Astrocyte (in vitro differentiated cells and primary cell): ENCODE measurements around the gene DUS1L. TPM values are rescaled to one million over a fixed set of nuclear protein-coding genes. Genes with fewer than 3 reads are reported as not detected.

Experiments
- DNase-seq: peaks from one replicate; pipeline ENCODE4 v3.0.0-alpha.2; 2010; ENCODE audit warnings: low read depth
- FAIRE-seq: peaks from 2 replicates; lab custom pipeline; 2011; peaks lifted over from hg19 to GRCh38; lab: Jason Lieb, UNC
- H2AFZ ChIP-seq: 2 replicates; pipeline ENCODE4 v1.6.0; 2012; ENCODE audit warnings: low read depth, low read length, inconsistent platforms
- H3K27ac ChIP-seq: 2 replicates; pipeline ENCODE4 v1.5.1; 2011; ENCODE audit warnings: low read depth, low read length, inconsistent platforms
- H3K27me3 ChIP-seq: 2 replicates; pipeline ENCODE4 v1.6.0; 2011; ENCODE audit warnings: low read length, inconsistent platforms; ENCODE audit not compliant: insufficient read depth
- H3K36me3 ChIP-seq: 2 replicates; pipeline ENCODE4 v1.5.1; 2011; ENCODE audit warnings: low read length, inconsistent platforms; ENCODE audit not compliant: insufficient read depth
- H3K4me1 ChIP-seq: 2 replicates; pipeline ENCODE4 v1.5.1; 2011; ENCODE audit warnings: low read length, inconsistent platforms; ENCODE audit not compliant: insufficient read depth
- H3K4me2 ChIP-seq: 2 replicates; pipeline ENCODE4 v1.6.0; 2012; ENCODE audit warnings: low read length, inconsistent platforms
- H3K4me3 ChIP-seq: 2 replicates; pipeline ENCODE4 v1.5.1; 2011; ENCODE audit warnings: low read depth, mild to moderate bottlenecking, low read length, inconsistent platforms; ENCODE audit not compliant: insufficient read depth
- H3K79me2 ChIP-seq: 2 replicates; pipeline ENCODE4 v1.6.0; 2012; ENCODE audit warnings: mild to moderate bottlenecking, low read length, inconsistent platforms; ENCODE audit not compliant: insufficient read depth
- H3K9ac ChIP-seq: 2 replicates; pipeline ENCODE4 v1.6.0; 2012; ENCODE audit warnings: mild to moderate bottlenecking, low read length, inconsistent platforms
- H3K9me3 ChIP-seq: 2 replicates; pipeline ENCODE4 v1.5.1; 2012; ENCODE audit warnings: low read depth, mild to moderate bottlenecking, low read length, inconsistent platforms; ENCODE audit not compliant: insufficient read depth
- H4K20me1 ChIP-seq: 2 replicates; pipeline ENCODE4 v1.6.0; 2012; ENCODE audit warnings: low read length, inconsistent platforms; ENCODE audit not compliant: insufficient read depth
- H3K27ac Mint-ChIP-seq: one replicate; pipeline ENCODE4 v1.8.0; 2021; ENCODE audit warnings: mild to moderate bottlenecking, mixed read lengths; ENCODE audit not compliant: unreplicated experiment
- H3K27me3 Mint-ChIP-seq: one replicate; pipeline ENCODE4 v1.8.0; 2021; ENCODE audit warnings: low read depth, mixed read lengths; ENCODE audit not compliant: unreplicated experiment
- H3K36me3 Mint-ChIP-seq: one replicate; pipeline ENCODE4 v1.8.0; 2021; ENCODE audit warnings: low read depth, mixed read lengths; ENCODE audit not compliant: unreplicated experiment
- H3K4me1 Mint-ChIP-seq: one replicate; pipeline ENCODE4 v1.8.0; 2021; ENCODE audit warnings: low read depth, mixed read lengths; ENCODE audit not compliant: unreplicated experiment
- H3K4me3 Mint-ChIP-seq: one replicate; pipeline ENCODE4 v1.8.0; 2021; ENCODE audit warnings: mild to moderate bottlenecking, moderate library complexity, mixed read lengths; ENCODE audit not compliant: unreplicated experiment
- H3K9me3 Mint-ChIP-seq: one replicate; pipeline ENCODE4 v1.8.0; 2021; ENCODE audit warnings: mild to moderate bottlenecking, mixed read lengths; ENCODE audit not compliant: unreplicated experiment
- EZH2 ChIP-seq: IDR thresholded peaks from 2 replicates; pipeline ENCODE4 v1.6.1; 2012; ENCODE audit warnings: mild to moderate bottlenecking, low read length, inconsistent platforms; ENCODE audit not compliant: insufficient read depth
- total RNA-seq: library from RNA; stranded (reverse); gene quantifications from 2 replicates; pipeline ENCODE4 v1.2.1, GENCODE V29; 2021
- TF ChIP-seq, protein P1 (sequence below): IDR thresholded peaks from 2 replicates; pipeline ENCODE4 v1.5.1; 2011; ENCODE audit warnings: low read depth, mild to moderate bottlenecking, inconsistent platforms, low read length, moderate library complexity; ENCODE audit not compliant: insufficient read depth

The DUS1L gene
- total RNA-seq, 1 donor from 2014 or later = 55.1 TPM

DNA sequence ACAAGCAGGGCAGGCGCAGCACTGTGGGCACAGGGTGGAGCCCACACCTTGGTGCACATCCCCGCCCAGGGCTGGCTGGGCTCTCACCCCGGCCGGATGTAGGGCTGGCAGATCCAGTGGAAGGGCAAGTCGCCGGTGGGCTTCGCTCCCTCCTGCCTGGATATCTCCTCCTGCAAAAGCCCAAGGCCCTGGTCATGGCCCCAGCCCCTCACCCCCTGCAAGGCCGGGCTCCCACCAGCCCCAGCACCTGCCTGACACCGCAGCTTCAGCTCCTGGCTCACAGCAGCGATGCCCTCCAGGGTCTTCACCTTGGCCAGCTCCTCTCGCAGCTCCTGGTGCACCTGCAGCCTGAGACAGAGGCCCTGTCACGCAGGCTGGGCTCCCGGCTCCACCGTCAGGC is 5.0 kb downstream of the DUS1L start:
- peaks cover 23% of the 10 kb centered on the region for H3K79me2 ChIP-seq
- FAIRE-seq (no peak), DNase-seq (no peak)
- no peak overlapping the region for H3K9ac ChIP-seq
- no peaks in the 10 kb centered on the region for H3K9me3 ChIP-seq
- no peak overlapping the region for H3K4me2 ChIP-seq
- peaks cover 54% of the 10 kb centered on the region for H4K20me1 ChIP-seq
- H2AFZ ChIP-seq = no peak overlapping the region
- H3K27ac ChIP-seq = no peak overlapping the region
- Mint-ChIP-seq H3K27ac (no peak overlapping the region), H3K9me3 (no peaks in the 10 kb centered on the region), H3K27me3 (no peaks in the 10 kb centered on the region), H3K4me3 (no peak overlapping the region), H3K36me3 (peaks cover 3% of the 10 kb centered on the region), H3K4me1 (no peaks in the 10 kb centered on the region)
- H3K27me3 ChIP-seq = no peaks in the 10 kb centered on the region
- H3K36me3 ChIP-seq = peaks cover 5% of the 10 kb centered on the region
- H3K4me3 ChIP-seq = no peak overlapping the region
- H3K4me1 ChIP-seq = peaks cover 7% of the 10 kb centered on the region
- TF ChIP-seq, protein P1, sequence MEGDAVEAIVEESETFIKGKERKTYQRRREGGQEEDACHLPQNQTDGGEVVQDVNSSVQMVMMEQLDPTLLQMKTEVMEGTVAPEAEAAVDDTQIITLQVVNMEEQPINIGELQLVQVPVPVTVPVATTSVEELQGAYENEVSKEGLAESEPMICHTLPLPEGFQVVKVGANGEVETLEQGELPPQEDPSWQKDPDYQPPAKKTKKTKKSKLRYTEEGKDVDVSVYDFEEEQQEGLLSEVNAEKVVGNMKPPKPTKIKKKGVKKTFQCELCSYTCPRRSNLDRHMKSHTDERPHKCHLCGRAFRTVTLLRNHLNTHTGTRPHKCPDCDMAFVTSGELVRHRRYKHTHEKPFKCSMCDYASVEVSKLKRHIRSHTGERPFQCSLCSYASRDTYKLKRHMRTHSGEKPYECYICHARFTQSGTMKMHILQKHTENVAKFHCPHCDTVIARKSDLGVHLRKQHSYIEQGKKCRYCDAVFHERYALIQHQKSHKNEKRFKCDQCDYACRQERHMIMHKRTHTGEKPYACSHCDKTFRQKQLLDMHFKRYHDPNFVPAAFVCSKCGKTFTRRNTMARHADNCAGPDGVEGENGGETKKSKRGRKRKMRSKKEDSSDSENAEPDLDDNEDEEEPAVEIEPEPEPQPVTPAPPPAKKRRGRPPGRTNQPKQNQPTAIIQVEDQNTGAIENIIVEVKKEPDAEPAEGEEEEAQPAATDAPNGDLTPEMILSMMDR = no peak
- no peak for TF ChIP-seq EZH2

DNA sequence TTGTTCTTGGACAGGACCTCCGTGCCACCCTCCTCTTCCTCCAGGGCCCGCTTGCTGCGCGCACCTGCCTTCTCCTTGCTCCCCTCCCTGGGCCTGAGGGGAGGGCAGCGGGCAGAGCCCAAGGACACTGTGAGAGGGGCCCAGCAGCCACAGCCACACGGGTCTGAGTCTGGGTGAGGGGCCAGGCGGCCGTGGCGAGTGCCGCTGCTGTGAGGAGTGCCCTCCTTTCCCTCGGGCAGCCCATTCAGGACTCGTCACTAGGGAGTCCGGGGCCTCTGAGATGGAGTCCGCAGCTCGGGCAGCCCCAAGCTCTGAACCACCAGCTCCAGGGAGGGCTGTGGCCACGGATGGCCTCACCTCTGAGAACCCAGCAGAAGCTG is 5.6 kb downstream of the DUS1L start:
- Histone ChIP-seq H3K4me3 (no peak overlapping the region), H3K79me2 (peaks cover 22% of the 10 kb centered on the region), H3K4me1 (peaks cover 4% of the 10 kb centered on the region), H3K4me2 (no peak overlapping the region), H4K20me1 (peaks cover 57% of the 10 kb centered on the region), H3K27me3 (no peaks in the 10 kb centered on the region), H3K27ac (no peak overlapping the region), H3K9me3 (no peaks in the 10 kb centered on the region), H2AFZ (no peak overlapping the region), H3K36me3 (peaks cover 5% of the 10 kb centered on the region), H3K9ac (no peak overlapping the region)
- FAIRE-seq (no peak), DNase-seq (no peak)
- Mint-ChIP-seq H3K36me3 (peaks cover 3% of the 10 kb centered on the region), H3K9me3 (no peaks in the 10 kb centered on the region), H3K27ac (no peak overlapping the region), H3K4me3 (no peak overlapping the region), H3K27me3 (no peaks in the 10 kb centered on the region), H3K4me1 (no peaks in the 10 kb centered on the region)
- no peak for TF ChIP-seq EZH2
- TF ChIP-seq, protein P1 = no peak

DNA sequence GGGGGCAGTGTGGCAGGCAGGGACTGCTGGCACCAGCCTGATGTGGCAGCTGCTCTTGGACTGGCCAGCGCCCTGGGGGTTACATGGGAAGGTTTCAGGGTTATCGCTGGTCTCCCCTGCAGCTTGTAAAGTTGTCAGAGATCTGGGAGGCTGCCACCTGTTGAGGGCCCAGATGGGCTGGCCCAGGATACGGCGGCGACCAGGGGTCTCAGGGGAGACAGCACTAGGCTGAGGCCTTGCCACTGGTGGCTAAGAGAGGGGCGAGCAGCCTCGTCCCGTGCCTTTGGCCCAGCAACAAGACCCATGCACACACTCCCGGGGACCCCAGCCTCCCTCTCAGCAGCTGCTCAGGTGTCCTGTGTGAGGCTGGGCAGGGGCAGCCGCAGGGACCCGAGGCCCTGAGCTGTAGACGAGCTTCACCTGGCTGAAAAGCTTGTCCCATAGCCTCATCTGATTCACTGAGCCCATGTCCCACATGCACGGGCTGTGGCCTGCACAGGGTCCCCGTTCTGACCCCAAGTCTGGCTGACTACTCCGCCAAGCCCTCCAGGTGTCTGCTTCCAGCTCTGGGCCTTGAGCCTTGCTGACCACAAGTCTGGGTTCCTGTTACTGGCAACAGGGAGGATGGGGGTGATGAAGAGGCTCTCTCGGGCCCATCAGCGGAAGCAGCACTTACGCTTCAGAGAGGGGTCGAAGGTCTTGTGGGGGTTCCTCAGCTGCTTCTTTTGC is 6.2 kb downstream of the DUS1L start:
- H3K36me3 ChIP-seq = peaks cover 5% of the 10 kb centered on the region
- H3K27me3 Mint-ChIP-seq = no peaks in the 10 kb centered on the region
- H3K27ac ChIP-seq = no peak overlapping the region
- no peaks in the 10 kb centered on the region for H3K27me3 ChIP-seq
- H3K4me1 ChIP-seq = no peaks in the 10 kb centered on the region
- peaks cover 3% of the 10 kb centered on the region for H3K36me3 Mint-ChIP-seq
- no peak overlapping the region for H2AFZ ChIP-seq
- no peak overlapping the region for H3K4me2 ChIP-seq
- no peaks in the 10 kb centered on the region for H3K9me3 Mint-ChIP-seq
- no peak for DNase-seq
- no peaks in the 10 kb centered on the region for H3K4me1 Mint-ChIP-seq
- H3K9ac ChIP-seq = no peak overlapping the region
- H3K9me3 ChIP-seq = no peaks in the 10 kb centered on the region
- no peak overlapping the region for H3K4me3 Mint-ChIP-seq
- H4K20me1 ChIP-seq = peaks cover 57% of the 10 kb centered on the region
- no peak overlapping the region for H3K4me3 ChIP-seq
- H3K27ac Mint-ChIP-seq = no peak overlapping the region
- TF ChIP-seq EZH2 = no peak
- FAIRE-seq = no peak
- H3K79me2 ChIP-seq = peaks cover 19% of the 10 kb centered on the region
